Loucy (cell line): Measurements from ENCODE around the gene SAMHD1.

Experiments used
- H2AFZ ChIP-seq: fragments of 200-600 bp; sonication (generic); 2 replicates; pipeline ENCODE4 v1.6.0; 2016; ENCODE audit warnings: antibody characterized with exemption, mild to moderate bottlenecking, low read length, moderate library complexity
- H3F3A ChIP-seq: fragments of 200-600 bp; 2 replicates; pipeline ENCODE4 v1.6.0; 2016; ENCODE audit warnings: antibody characterized with exemption, low read depth, mild to moderate bottlenecking
- H3K27me3 ChIP-seq: fragments of 200-600 bp; sonication (generic); 2 replicates; pipeline ENCODE4 v1.6.1; 2014; ENCODE audit warnings: low read length, mild to moderate bottlenecking; ENCODE audit not compliant: insufficient read depth, poor library complexity, severe bottlenecking
- H3K36me3 ChIP-seq: fragments of 200-600 bp; sonication (generic); 2 replicates; pipeline ENCODE4 v1.6.1; 2016; ENCODE audit warnings: low read length; ENCODE audit not compliant: insufficient read depth
- H3K4me1 ChIP-seq: fragments of 200-600 bp; sonication (generic); 2 replicates; pipeline ENCODE4 v1.5.1; 2014; ENCODE audit warnings: low read length, mild to moderate bottlenecking; ENCODE audit not compliant: insufficient read depth, poor library complexity, severe bottlenecking
- H3K4me2 ChIP-seq: fragments of 200-600 bp; sonication (generic); 2 replicates; pipeline ENCODE4 v1.6.0; 2014; ENCODE audit warnings: antibody characterized with exemption, low read length, low read depth, mild to moderate bottlenecking; ENCODE audit not compliant: poor library complexity, severe bottlenecking
- H3K4me3 ChIP-seq: fragments of 200-600 bp; sonication (generic); 2 replicates; pipeline ENCODE4 v1.5.1; 2014; ENCODE audit warnings: low read length, mild to moderate bottlenecking, mixed read lengths; ENCODE audit not compliant: poor library complexity, severe bottlenecking
- H3K79me2 ChIP-seq: fragments of 200-600 bp; sonication (generic); 2 replicates; pipeline ENCODE4 v1.6.1; 2014; ENCODE audit warnings: low read length; ENCODE audit not compliant: insufficient read depth
- H3K9ac ChIP-seq: fragments of 200-600 bp; sonication (generic); 2 replicates; pipeline ENCODE4 v1.6.0; 2014; ENCODE audit warnings: mild to moderate bottlenecking, low read depth, low read length, moderate library complexity; ENCODE audit not compliant: poor library complexity, severe bottlenecking
- H3K9me2 ChIP-seq: fragments of 200-600 bp; sonication (generic); replicated peaks from 2 replicates; pipeline ENCODE4 v1.6.1; 2016; ENCODE audit warnings: low read depth, low read length, mixed read lengths
- H3K9me3 ChIP-seq: fragments of 200-600 bp; sonication (generic); 2 replicates; pipeline ENCODE4 v1.6.1; 2014; ENCODE audit warnings: mild to moderate bottlenecking, antibody characterized with exemption, low read length, low read depth; ENCODE audit not compliant: insufficient read depth
- H4K20me1 ChIP-seq: fragments of 200-600 bp; sonication (generic); 2 replicates; pipeline ENCODE4 v1.6.0; 2014; ENCODE audit warnings: antibody characterized with exemption, low read length, mild to moderate bottlenecking; ENCODE audit not compliant: insufficient read depth, poor library complexity, severe bottlenecking
- CTCF ChIP-seq: fragments of 200-600 bp; sonication (generic); conservative IDR thresholded peaks from 2 replicates; pipeline ENCODE4 v1.5.1; 2014; ENCODE audit warnings: mild to moderate bottlenecking, antibody characterized with exemption, low read length
- EZH2phosphoT487 ChIP-seq: fragments of 200-600 bp; IDR thresholded peaks from 2 replicates; pipeline ENCODE4 v1.6.1; 2018; ENCODE audit warnings: antibody characterized with exemption, mild to moderate bottlenecking, moderate library complexity, borderline replicate concordance

The SAMHD1 gene

DNA sequence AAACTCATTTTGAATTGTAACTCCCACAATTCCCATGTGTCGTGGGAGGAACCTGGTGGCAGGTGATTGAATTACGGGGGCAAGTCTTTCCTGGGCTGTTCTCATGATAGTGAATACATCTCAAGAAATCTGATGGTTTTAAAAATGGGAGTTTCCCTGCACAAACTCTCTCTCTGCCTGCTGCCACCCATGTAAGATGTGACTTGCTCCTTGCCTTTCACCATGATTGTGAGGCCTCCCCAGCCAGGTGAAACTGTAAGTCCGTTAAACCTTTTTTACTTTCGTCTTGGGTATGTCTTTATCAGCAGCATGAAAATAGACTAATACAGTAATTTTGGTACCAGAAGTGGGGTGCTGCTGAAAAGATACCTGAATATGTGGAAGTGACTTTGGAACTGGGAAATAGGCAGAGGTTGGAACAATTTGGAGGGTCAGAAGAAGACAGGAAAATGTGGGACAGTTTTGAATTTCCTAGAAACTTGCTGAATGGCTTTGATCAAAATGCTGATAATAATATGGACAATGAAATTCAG lies 41.4 kb upstream of the SAMHD1 start:
- Histone ChIP-seq H3K4me2 (no peak overlapping the region), H3K4me3 (no peak overlapping the region), H3K9me2 (no peaks in the 10 kb centered on the region), H3F3A (no peaks in the 10 kb centered on the region), H4K20me1 (no peaks in the 10 kb centered on the region), H3K9ac (no peak overlapping the region), H3K9me3 (no peaks in the 10 kb centered on the region), H3K27me3 (no peaks in the 10 kb centered on the region), H3K36me3 (peaks cover 29% of the 10 kb centered on the region; the same call in 1 of the 2 replicates), H3K79me2 (no peaks in the 10 kb centered on the region), H2AFZ (no peak overlapping the region), H3K4me1 (peaks cover 8% of the 10 kb centered on the region)
- no peak for TF ChIP-seq EZH2phosphoT487
- no peak for TF ChIP-seq CTCF

- H3K4me2 ChIP-seq: no peak overlapping the region
- no peaks in the 10 kb centered on the region for H3K27me3 ChIP-seq
- H3K9me2 ChIP-seq: no peaks in the 10 kb centered on the region
- TF ChIP-seq EZH2phosphoT487: no peak
- TF ChIP-seq CTCF: no peak
- no peak overlapping the region for H2AFZ ChIP-seq
- no peak overlapping the region for H3K4me3 ChIP-seq
- no peaks in the 10 kb centered on the region for H3K79me2 ChIP-seq
- no peak overlapping the region for H3K9ac ChIP-seq
- peaks cover 8% of the 10 kb centered on the region for H3K4me1 ChIP-seq
- H3K36me3 ChIP-seq: peaks cover 18% of the 10 kb centered on the region; the same call in 1 of the 2 replicates
- H4K20me1 ChIP-seq: no peaks in the 10 kb centered on the region
- no peaks in the 10 kb centered on the region for H3K9me3 ChIP-seq
- H3F3A ChIP-seq: no peaks in the 10 kb centered on the region
These were observed 40.2 kb upstream of the SAMHD1 start for GRCh38 chr20:36991703-36992102.

DNA sequence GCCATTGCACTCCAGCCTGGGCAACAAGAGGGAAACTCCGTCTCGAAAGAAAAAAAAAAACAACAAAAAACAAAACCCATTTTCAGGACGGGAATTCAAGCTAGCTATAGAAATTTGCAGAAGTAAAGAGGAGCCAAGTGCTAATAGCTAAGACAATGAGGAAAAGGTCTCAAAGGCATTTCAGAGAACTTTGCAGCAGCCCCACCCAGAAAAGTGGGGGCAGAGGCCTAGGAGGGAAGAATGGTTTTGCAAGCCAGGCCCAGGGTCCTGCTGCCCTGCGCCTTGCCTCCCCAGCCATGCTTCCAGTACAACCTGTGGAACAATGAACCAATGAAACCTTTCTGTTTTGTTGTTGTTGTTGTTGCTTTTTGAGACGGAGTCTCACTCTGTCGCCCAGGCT lies 38.3 kb upstream of the SAMHD1 start:
- TF ChIP-seq CTCF: no peak
- TF ChIP-seq EZH2phosphoT487: no peak
- no peaks in the 10 kb centered on the region for H4K20me1 ChIP-seq
- H3K9ac ChIP-seq: no peak overlapping the region

More for the DNA sequence above, 38.3 kb upstream of the SAMHD1 start:
- H3K79me2 ChIP-seq: no peaks in the 10 kb centered on the region
- no peak overlapping the region for H2AFZ ChIP-seq
- H3K4me3 ChIP-seq: no peak overlapping the region
- H3K4me1 ChIP-seq: peaks cover 8% of the 10 kb centered on the region
- H3K36me3 ChIP-seq: peaks cover 5% of the 10 kb centered on the region; the same call in 1 of the 2 replicates
- no peaks in the 10 kb centered on the region for H3K9me2 ChIP-seq
- H3K27me3 ChIP-seq: no peaks in the 10 kb centered on the region
- no peaks in the 10 kb centered on the region for H3F3A ChIP-seq
- H3K9me3 ChIP-seq: no peaks in the 10 kb centered on the region
- no peak overlapping the region for H3K4me2 ChIP-seq
